HepG2 (cell line): ENCODE measurements around the gene ARHGAP25. TPM values are rescaled to one million over a fixed set of nuclear protein-coding genes. Genes with fewer than 3 reads are reported as not detected.

Source experiments
- ATAC-seq: fragments of 200-7000 bp; cut with Tn5 transposase; 3 replicates; pipeline ENCODE4 v1.9.1; 2020; ENCODE audit warnings: mild to moderate bottlenecking, moderate library complexity
- BruUV-seq: library from RNA; stranded (reverse); fragments of 400-500 nt; replicated peaks from 2 replicates; lab custom pipeline; 2021; lab: Mats Ljungman, UMichigan
- CTCF ChIA-PET: fragments of 300-600 bp; formaldehyde crosslinking; extraction: SDS; loops from one replicate; lab custom pipeline; 2021; ENCODE audit warnings: low total read pairs, inconsistent platforms, low intra/inter-chr PET ratio; lab: Yijun Ruan, JAX
- POLR2A ChIA-PET: fragments of 350-600 bp; sonication (Branson Sonifier 250); formaldehyde crosslinking; loops from one replicate; lab custom pipeline; 2020; ENCODE audit warnings: antibody characterized with exemption, inconsistent platforms; lab: Yijun Ruan, JAX
- DNase-seq: peaks from one replicate; pipeline ENCODE4 v3.0.0-alpha.2; 2015; ENCODE audit warnings: low spot score
- FAIRE-seq: peaks from 3 replicates; lab custom pipeline; 2011; peaks lifted over from hg19 to GRCh38; lab: Jason Lieb, UNC
- H2AFZ ChIP-seq: one replicate; pipeline ENCODE4 v1.6.1; 2011; ENCODE audit warnings: low read length, inconsistent platforms
- H3K27ac ChIP-seq: fragments of 300-600 bp; 3 replicates; pipeline ENCODE4 v1.8.0; 2011; ENCODE audit warnings: mixed run types, mild to moderate bottlenecking, mixed read lengths, low read length, inconsistent platforms; ENCODE audit not compliant: insufficient read depth; ENCODE audit errors: extremely low read length
- H3K27me3 ChIP-seq, 2 experiments: fragments of 200-600 bp in 1 of 2; 2 replicates in 1 of 2; 3 replicates in 1 of 2; pipeline versions ENCODE4 v1.6.0 to v1.8.0; 2011; ENCODE audit warnings: low read length in 2 of 2, mild to moderate bottlenecking in 2 of 2, moderate library complexity in 2 of 2, inconsistent platforms in 1 of 2; ENCODE audit not compliant: insufficient read depth in 2 of 2, control insufficient read depth in 1 of 2
- H3K36me3 ChIP-seq, 2 experiments: fragments of 200-600 bp in 1 of 2; replicated peaks in 1 of 2; 2 replicates in 1 of 2; 3 replicates in 1 of 2; pipeline versions ENCODE4 v1.5.1 to v1.8.0; 2011; ENCODE audit warnings: low read length in 2 of 2, inconsistent platforms in 1 of 2; ENCODE audit not compliant: insufficient read depth in 2 of 2, control insufficient read depth in 1 of 2
- H3K4me1 ChIP-seq: 2 replicates; pipeline ENCODE4 v1.5.1; 2012; ENCODE audit warnings: low read length, inconsistent platforms; ENCODE audit not compliant: insufficient read depth
- H3K4me2 ChIP-seq: 2 replicates; pipeline ENCODE4 v1.6.0; 2011; ENCODE audit warnings: low read depth, low read length, inconsistent platforms
- H3K4me3 ChIP-seq, 3 experiments: fragments of 200-600 bp in 1 of 3; sonication (generic), shearing (Covaris generic) in 1 of 3; replicated peaks in 1 of 3; 2 replicates each; pipeline ENCODE4 v1.5.1; 2011 to 2016; ENCODE audit warnings: low read length in 3 of 3, inconsistent platforms in 2 of 3, low read depth in 2 of 3, mild to moderate bottlenecking in 2 of 3, control low read depth in 1 of 3, mixed read lengths in 1 of 3; ENCODE audit not compliant: insufficient read depth in 1 of 3
- H3K79me2 ChIP-seq: one replicate; pipeline ENCODE4 v1.6.1; 2011; ENCODE audit warnings: low read length, inconsistent platforms; ENCODE audit not compliant: insufficient read depth
- H3K9ac ChIP-seq: 2 replicates; pipeline ENCODE4 v1.6.0; 2011; ENCODE audit warnings: mild to moderate bottlenecking, low read depth, low read length, inconsistent platforms; ENCODE audit not compliant: insufficient read depth
- H3K9me3 ChIP-seq: 2 replicates; pipeline ENCODE4 v1.5.1; 2012; ENCODE audit warnings: mild to moderate bottlenecking, low read length
- H4K20me1 ChIP-seq: 2 replicates; pipeline ENCODE4 v1.6.0; 2011; ENCODE audit warnings: inconsistent platforms, mild to moderate bottlenecking, low read length, moderate library complexity; ENCODE audit not compliant: insufficient read depth
- BORCS8-MEF2B ChIP-seq: sonication (generic); formaldehyde crosslinking; IDR thresholded peaks from 2 replicates; pipeline ENCODE4 v1.8.0; 2022; ENCODE audit warnings: mild to moderate bottlenecking, missing genetic modification reagents
- CCDC6 ChIP-seq: sonication (generic); formaldehyde crosslinking; IDR thresholded peaks from 2 replicates; pipeline ENCODE4 v1.8.1; 2022; ENCODE audit warnings: mild to moderate bottlenecking, missing genetic modification reagents, moderate library complexity
- EP300 ChIP-seq, 3 experiments: sonication (generic) in 1 of 3; formaldehyde crosslinking in 1 of 3; IDR thresholded peaks; 2 replicates each; pipeline versions ENCODE4 v1.5.1 to v1.6.1; 2011 to 2020; ENCODE audit warnings: low read depth in 2 of 3, low read length in 2 of 3, borderline replicate concordance in 1 of 3, improper control_type of control experiment in 1 of 3, mild to moderate bottlenecking in 1 of 3, missing genetic modification reagents in 1 of 3, moderate library complexity in 1 of 3
- ETV5 ChIP-seq: IDR thresholded peaks from 2 replicates; pipeline ENCODE4 v1.6.1; 2018; ENCODE audit warnings: missing biosample characterization, missing genetic modification reagents, inconsistent platforms, borderline replicate concordance
- FOXK2 ChIP-seq: fragments of 450-650 bp; IDR thresholded peaks from 2 replicates; pipeline ENCODE4 v1.6.1; 2016
- KAT7 ChIP-seq: IDR thresholded peaks from 2 replicates; pipeline ENCODE4 v1.6.1; 2018; ENCODE audit warnings: borderline replicate concordance, missing compliant biosample characterization
- NONO ChIP-seq, 2 experiments: fragments of 450-650 bp in 1 of 2; sonication (generic) in 1 of 2; formaldehyde crosslinking in 1 of 2; IDR thresholded peaks in 1 of 2; conservative IDR thresholded peaks in 1 of 2; 2 replicates each; pipeline versions ENCODE4 v1.6.1 to v1.8.0; 2017 to 2022; ENCODE audit warnings: mild to moderate bottlenecking in 1 of 2, missing genetic modification reagents in 1 of 2, moderate library complexity in 1 of 2
- PTBP1 ChIP-seq: fragments of 200-400 bp; formaldehyde crosslinking; IDR thresholded peaks from 2 replicates; pipeline ENCODE4 v1.6.1; 2018; ENCODE audit warnings: low read length, low read depth; ENCODE audit not compliant: poor library complexity, severe bottlenecking
- ZNF10 ChIP-seq: sonication (generic); formaldehyde crosslinking; IDR thresholded peaks from 2 replicates; pipeline ENCODE4 v1.4.0; 2020; ENCODE audit warnings: mild to moderate bottlenecking, low read depth, missing genetic modification reagents, borderline replicate concordance
- ZNF276 ChIP-seq: sonication (generic); formaldehyde crosslinking; IDR thresholded peaks from 2 replicates; pipeline ENCODE4 v1.4.0; 2020; ENCODE audit warnings: mild to moderate bottlenecking, low read depth, missing genetic modification reagents
- ZNF430 ChIP-seq: sonication (generic); formaldehyde crosslinking; IDR thresholded peaks from 2 replicates; pipeline ENCODE4 v1.9.0; 2021; ENCODE audit warnings: mild to moderate bottlenecking, missing genetic modification reagents
- ZNF710 ChIP-seq: sonication (generic); formaldehyde crosslinking; IDR thresholded peaks from 2 replicates; pipeline ENCODE4 v1.5.0; 2020; ENCODE audit warnings: mild to moderate bottlenecking, missing genetic modification reagents, borderline replicate concordance
- WGBS: methylation state at CpG from one replicate; pipeline ENCODE4 v1.1.6; 2017; ENCODE audit warnings: low lambda C conversion rate; 5-methylcytosine and 5-hydroxymethylcytosine counted together
- in situ Hi-C: cut with HindIII; loops from 2 replicates; pipeline ENCODE4 v1.10.0; 2017; ENCODE audit warnings: low pct_unique_long_range_greater_than_20kb; ENCODE audit not compliant: extremely low pct_ligation_motif_present
- intact Hi-C: fragments of 100-400 bp; cut with micrococcal nuclease; formaldehyde crosslinking; loops from one replicate; pipeline ENCODE4 v1.10.0; 2022; ENCODE audit not compliant: unreplicated experiment
- polyA plus RNA-seq, 8 experiments: library from polyadenylated mRNA; depleted of rRNA in 3 of 8; stranded (reverse) in 7 of 8; unstranded in 1 of 8; fragments of >200 nt; fragmentation: Illumina TruSeq in 4 of 8; extraction: Trizol in 4 of 8; gene quantifications; 2 replicates each; pipeline versions ENCODE4 v1.2.1 to v1.2.3, GENCODE V29; 2011 to 2016; ENCODE audit warnings: low read depth in 4 of 8, missing spikeins in 1 of 8, mixed read lengths in 1 of 8; ENCODE audit not compliant: insufficient read depth in 1 of 8
- total RNA-seq, 5 experiments: library from RNA; depleted of rRNA; stranded (reverse); fragments of >200 nt; fragmentation: Illumina TruSeq; extraction: Trizol; gene quantifications; 2 replicates each; pipeline ENCODE4 v1.2.3, GENCODE V29; 2016; ENCODE audit warnings: low read depth in 1 of 5

The ARHGAP25 gene
- total and polyA plus RNA-seq, 2 of the 13 experiments (the other 11 are each of a cell fraction or from before 2014, with no cell fraction given): not detected

DNA sequence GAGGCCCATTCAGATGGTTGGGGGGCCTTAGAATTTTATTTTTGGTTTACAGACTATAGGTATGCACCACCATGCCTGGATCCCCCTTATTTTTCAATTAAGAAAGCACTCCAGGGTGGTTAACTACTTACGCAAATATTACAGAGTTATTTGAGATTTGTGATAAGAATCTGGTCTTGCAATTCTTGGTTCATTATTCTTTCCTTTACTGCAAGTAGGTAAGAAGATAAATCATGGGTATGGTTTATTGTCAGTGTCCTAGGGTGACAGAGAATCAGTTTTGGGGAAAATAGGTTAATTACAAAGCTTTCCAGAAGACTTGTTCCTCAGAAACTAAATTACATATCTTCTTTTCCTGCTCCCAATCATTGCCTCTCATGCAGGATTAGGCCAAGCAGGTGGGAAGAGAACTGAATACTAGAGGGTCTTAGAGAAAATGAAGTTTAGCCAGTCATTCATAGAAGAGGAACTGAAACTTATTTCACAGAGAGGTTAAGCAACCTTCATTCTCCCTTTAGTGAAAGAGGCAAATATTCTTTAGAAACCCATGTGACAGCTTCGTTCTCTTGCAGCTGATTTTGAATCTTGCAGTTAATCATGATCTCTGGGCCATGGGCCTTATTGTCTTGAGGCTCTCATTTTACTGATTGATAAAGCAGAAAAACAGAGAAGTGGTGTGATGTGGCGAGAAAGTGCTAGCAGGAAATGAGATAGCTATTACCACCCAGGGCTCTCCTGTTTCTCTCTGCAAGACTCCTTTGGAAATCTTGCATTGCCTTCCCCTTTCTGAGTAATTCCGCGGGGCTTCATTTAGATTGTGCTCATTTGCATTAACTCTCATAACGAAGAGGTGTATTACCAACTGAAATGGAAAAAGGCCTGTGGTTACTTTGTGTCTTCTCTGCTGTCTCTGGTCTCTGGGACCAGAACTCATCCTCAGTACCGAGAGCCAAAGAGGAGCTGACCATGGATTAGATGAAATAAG, 44.8 kb upstream of the ARHGAP25 start:
- 21% methylated on average over 7 of the region's 7 CpGs for WGBS
- Histone ChIP-seq H3K4me3 (no peak overlapping the region), H3K9me3 (no peaks in the 10 kb centered on the region), H3K4me1 (no peaks in the 10 kb centered on the region), H4K20me1 (no peaks in the 10 kb centered on the region), H3K36me3 (no peaks in the 10 kb centered on the region), H3K9ac (no peak overlapping the region), H3K27me3 (no peaks in the 10 kb centered on the region), H2AFZ (no peak overlapping the region), H3K79me2 (no peaks in the 10 kb centered on the region), H3K27ac (no peak overlapping the region), H3K4me2 (no peak overlapping the region)
- in situ Hi-C loops: no loop called here
- intact Hi-C loops: no loop called here
- DNase-seq (no peak), FAIRE-seq (no peak), ATAC-seq (no peak)
- TF ChIP-seq ZNF430 (CRISPR knock-in tag) (no peak), CCDC6 (no peak), NONO (IDR thresholded peaks at IDR 0.05) (no peak), NONO (CRISPR knock-in tag; conservative IDR thresholded peaks at IDR 0.05) (no peak), EP300 (IDR thresholded peaks at IDR 0.05; ENCODE audit: low read depth in 2 of 2, low read length in 2 of 2) (no peak), EP300 (CRISPR knock-in tag; IDR thresholded peaks at IDR 0.05; ENCODE audit: borderline replicate concordance) (no peak)
- ChIA-PET CTCF (no interaction called here), POLR2A (no interaction called here)
- BruUV-seq: no TSS peak

DNA sequence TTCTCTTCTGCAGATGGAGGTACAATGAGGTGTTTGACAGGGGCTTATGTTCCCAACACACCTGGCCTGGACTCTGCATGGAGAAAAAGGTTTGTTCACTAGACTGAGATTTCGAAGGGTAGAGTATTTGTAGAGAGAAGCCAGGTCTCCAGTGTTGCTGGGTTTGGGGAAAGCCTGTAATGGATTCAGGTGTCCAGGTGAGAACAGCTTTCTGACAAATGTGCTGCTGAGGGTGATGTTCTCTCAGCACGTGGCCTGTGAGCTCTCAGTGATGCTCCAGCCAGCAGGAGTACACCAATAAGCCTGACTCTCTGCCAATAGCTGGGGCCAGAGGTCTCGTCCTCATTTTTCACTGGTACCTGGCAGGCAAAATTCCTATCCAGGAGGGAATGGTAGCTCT, 43.8 kb upstream of the ARHGAP25 start:
- no TSS peak for BruUV-seq
- Histone ChIP-seq H3K27ac (no peak overlapping the region), H3K4me2 (no peak overlapping the region), H3K4me3 (no peak overlapping the region), H3K36me3 (no peaks in the 10 kb centered on the region), H3K9ac (no peak overlapping the region), H2AFZ (no peak overlapping the region), H4K20me1 (no peaks in the 10 kb centered on the region), H3K27me3 (no peaks in the 10 kb centered on the region), H3K4me1 (no peaks in the 10 kb centered on the region), H3K9me3 (no peaks in the 10 kb centered on the region), H3K79me2 (no peaks in the 10 kb centered on the region)
- POLR2A ChIA-PET: no interaction called here
- CTCF ChIA-PET: no interaction called here
- intact Hi-C loops: no loop called here
- no peak for FAIRE-seq
- 0% methylated on average over 3 of the region's 3 CpGs for WGBS
- in situ Hi-C loops: no loop called here
- no peak for DNase-seq
- no peak for ATAC-seq
- TF ChIP-seq ZNF276 (no peak), ZNF710 (CRISPR knock-in tag) (no peak), KAT7 (CRISPR knock-in tag) (no peak), FOXK2 (no peak), PTBP1 (no peak), BORCS8-MEF2B (CRISPR knock-in tag) (no peak), ETV5 (CRISPR knock-in tag) (no peak), ZNF10 (no peak)
